LNCaP clone FGC (cell line): ENCODE results near the gene BPIFB2.

Experiments used
- DNase-seq: peaks from one replicate; pipeline ENCODE4 v3.0.0-alpha.2; 2011; ENCODE audit warnings: low read depth
- H3K4me3 ChIP-seq: 2 replicates; pipeline ENCODE4 v1.5.1; 2011; ENCODE audit warnings: mild to moderate bottlenecking, low read depth, low read length, control low read depth
- CTCF ChIP-seq: IDR thresholded peaks from 2 replicates; pipeline ENCODE4 v1.5.1; 2012; ENCODE audit warnings: mild to moderate bottlenecking; ENCODE audit not compliant: control insufficient read depth, insufficient read depth; ENCODE audit errors: extremely low read depth

BPIFB2 gene

GRCh38 chr20:33026072-33026778 lies 18.7 kb downstream of the BPIFB2 start:
- no peak overlapping the region for H3K4me3 ChIP-seq
- no peak for DNase-seq
- TF ChIP-seq CTCF: no peak

- H3K4me3 ChIP-seq: no peak overlapping the region
- TF ChIP-seq CTCF: no peak
- DNase-seq: no peak
Observed at GRCh38 chr20:33026779-33027759, 19.6 kb downstream of the BPIFB2 start.

GRCh38 chr20:33027769-33028751 lies 20.6 kb downstream of the BPIFB2 start:
- H3K4me3 ChIP-seq: no peak overlapping the region
- no peak for DNase-seq
- no peak for TF ChIP-seq CTCF

- no peak overlapping the region for H3K4me3 ChIP-seq
- no peak for TF ChIP-seq CTCF
- no peak for DNase-seq
Observed at GRCh38 chr20:33028875-33029274, 21.4 kb downstream of the BPIFB2 start.

- no peak overlapping the region for H3K4me3 ChIP-seq
- no peak for TF ChIP-seq CTCF
- no peak for DNase-seq
Observed at GRCh38 chr20:33030076-33030475, 22.6 kb downstream of the BPIFB2 start.

- TF ChIP-seq CTCF: no peak
- no peak overlapping the region for H3K4me3 ChIP-seq
- DNase-seq: no peak
Observed at GRCh38 chr20:33030569-33030968, 23.1 kb downstream of the BPIFB2 start.
